T-cell (primary cell): ENCODE data around the gene RAB27B. TPM values are rescaled to one million over a fixed set of nuclear protein-coding genes. Genes with fewer than 3 reads are reported as not detected.
A peak's percentile ranks its signal among the peaks of the same experiment; 100 is the strongest.

ENCODE experiments used
- ATAC-seq, 4 experiments: fragments of 200-7000 bp in 3 of 4; fragments of 150-1000 bp in 1 of 4; cut with Tn5 transposase; replicated peaks in 1 of 4; 1 replicate in 3 of 4; 2 replicates in 1 of 4; pipeline ENCODE4 v1.10.0; 2021; ENCODE audit warnings: moderate library complexity in 3 of 4, mild to moderate bottlenecking in 2 of 4, moderate number of reproducible peaks in 1 of 4
- CTCF ChIA-PET, 2 donors: fragments of 300-600 bp; sonication (Branson Sonifier 250); formaldehyde crosslinking; loops; one replicate each; lab custom pipeline; 2022; ENCODE audit warnings: antibody characterized with exemption in 2 of 2; lab: Charles Lee
- POLR2A ChIA-PET, 2 donors: fragments of 300-600 bp; sonication (Branson Sonifier 250); formaldehyde crosslinking; loops; one replicate each; lab custom pipeline; 2022; ENCODE audit warnings: antibody characterized with exemption in 2 of 2; lab: Charles Lee
- DNase-seq, 35 experiments: peaks; one replicate each; pipeline versions ENCODE4 v3.0.0 to v3.0.0-alpha.2; 2013 to 2023
- H3K27ac ChIP-seq: one replicate; pipeline ENCODE4 v1.5.1; 2013; ENCODE audit warnings: low read length
- H3K27me3 ChIP-seq, 2 experiments: replicated peaks in 1 of 2; 1 replicate in 1 of 2; 2 replicates in 1 of 2; pipeline versions ENCODE4 v1.6.1 to v1.7.0; 2013; ENCODE audit warnings: low read length in 1 of 2, mixed read lengths in 1 of 2; ENCODE audit not compliant: control insufficient read depth in 2 of 2, insufficient read depth in 2 of 2; ENCODE audit errors: extremely low read depth in 1 of 2
- H3K36me3 ChIP-seq, 2 donors: 1 replicate in 1 of 2; 2 replicates in 1 of 2; pipeline versions ENCODE4 v1.6.1 to v1.7.0; 2013; ENCODE audit warnings: low read length in 1 of 2; ENCODE audit not compliant: control insufficient read depth in 2 of 2, insufficient read depth in 1 of 2; ENCODE audit errors: extremely low read depth in 1 of 2
- H3K4me1 ChIP-seq, 2 experiments: 1 replicate in 1 of 2; 2 replicates in 1 of 2; pipeline versions ENCODE4 v1.6.1 to v1.7.0; 2013; ENCODE audit warnings: low read length in 2 of 2, mixed read lengths in 1 of 2; ENCODE audit not compliant: insufficient read depth in 2 of 2, control insufficient read depth in 1 of 2; ENCODE audit errors: extremely low read depth in 1 of 2
- H3K4me3 ChIP-seq, 2 donors: 1 replicate in 1 of 2; 2 replicates in 1 of 2; pipeline versions ENCODE4 v1.5.1 to v1.7.0; 2013; ENCODE audit warnings: mild to moderate bottlenecking in 2 of 2, low read length in 1 of 2, moderate library complexity in 1 of 2; ENCODE audit not compliant: control insufficient read depth in 1 of 2; ENCODE audit errors: extremely low read depth in 1 of 2
- H3K9me3 ChIP-seq: 2 replicates; pipeline ENCODE4 v1.7.0; 2013
- H3K27ac Mint-ChIP-seq, 2 donors: one replicate each; pipeline ENCODE4 v1.8.0; 2020 to 2021; ENCODE audit warnings: mild to moderate bottlenecking in 2 of 2, mixed read lengths in 2 of 2
- H3K27me3 Mint-ChIP-seq, 2 donors: one replicate each; pipeline ENCODE4 v1.8.0; 2021 to 2022; ENCODE audit warnings: mixed read lengths in 2 of 2
- H3K36me3 Mint-ChIP-seq: one replicate; pipeline ENCODE4 v1.8.0; 2021; ENCODE audit warnings: mixed read lengths
- H3K4me1 Mint-ChIP-seq, 3 donors: one replicate each; pipeline ENCODE4 v1.8.0; 2020 to 2022; ENCODE audit warnings: mixed read lengths in 3 of 3, mild to moderate bottlenecking in 1 of 3
- H3K4me3 Mint-ChIP-seq, 3 donors: one replicate each; pipeline ENCODE4 v1.8.0; 2020 to 2022; ENCODE audit warnings: mild to moderate bottlenecking in 3 of 3, mixed read lengths in 3 of 3, moderate library complexity in 3 of 3
- H3K9me3 Mint-ChIP-seq, 3 donors: one replicate each; pipeline ENCODE4 v1.8.0; 2020 to 2022; ENCODE audit warnings: mixed read lengths in 3 of 3
- WGBS: methylation state at CpG from one replicate; pipeline ENCODE4 v1.1.5; 2013; ENCODE audit warnings: missing lambda C conversion rate; ENCODE audit not compliant: insufficient coverage; 5-methylcytosine and 5-hydroxymethylcytosine counted together
- total RNA-seq, 35 experiments: library from RNA in 6 of 35; stranded (reverse) in 6 of 35; fragments of 120-200 nt in 1 of 35; gene quantifications; one replicate each; pipeline versions ENCODE4 v1.2.1 to v1.2.4 and lab custom pipeline; 2013 to 2026

The RAB27B gene
- total RNA-seq: 1 to 10 TPM; 2.6 to 4.3 (median 3.0) TPM
- total RNA-seq (2013): 3.5 TPM
- 0.34 to 11.2 (median 4.7) reads per million in 29 experiments for total RNA-seq (lab: John Stamatoyannopoulos, UW)

GRCh38 chr18:54828281-54828881 is at the start of gene RAB27B:
RAB27B (plus strand) TSS chr18:54828477; CDS start chr18:54877586, 49,109 bp downstream.
- Histone ChIP-seq H3K27me3 (peaks cover 0 to 9% of the 10 kb centered on the region in 2 experiments), H3K36me3 (no peaks in the 10 kb centered on the region), H3K27ac (peak within 1 kb of the TSS; percentile 43), H3K9me3 (no peaks in the 10 kb centered on the region), H3K4me3 (peak within 1 kb of the TSS; percentile 73 to 98), H3K4me1 (peaks cover 6 to 12% of the 10 kb centered on the region in 2 experiments)
- Mint-ChIP-seq H3K27ac (peak within 1 kb of the TSS; percentile 80 to 85), H3K4me3 (peak within 1 kb of the TSS; percentile 87 to 90 (median 87)), H3K36me3 (peaks cover 3% of the 10 kb centered on the region), H3K4me1 (peaks cover 20 to 24% (median 22%) of the 10 kb centered on the region in 3 donors), H3K9me3 (peaks cover 0 to 8% (median 3%) of the 10 kb centered on the region in 3 donors), H3K27me3 (peaks cover 0 to 3% of the 10 kb centered on the region in 2 donors)
- DNase-seq (peak; percentile 39 to 74 (median 61)), ATAC-seq (peak; percentile 96 to 98 (median 96))
- ChIA-PET POLR2A (no interaction called here), CTCF (no interaction called here)
- under 1% methylated on average over 26 of the region's 35 CpGs for WGBS

GRCh38 chr18:54780285-54780861 is 47.9 kb upstream of the RAB27B start:
- no peak for ATAC-seq
- peaks cover 0 to 5% (median 0%) of the 10 kb centered on the region in 3 donors for H3K9me3 Mint-ChIP-seq
- no peak overlapping the region for H3K27ac Mint-ChIP-seq
- no peaks in the 10 kb centered on the region for H3K4me1 ChIP-seq
- POLR2A ChIA-PET: no interaction called here
- no peak overlapping the region for H3K27ac ChIP-seq
- no peaks in the 10 kb centered on the region for H3K36me3 Mint-ChIP-seq
- H3K4me1 Mint-ChIP-seq: no peaks in the 10 kb centered on the region
- 90% methylated on average over 6 of the region's 11 CpGs for WGBS
- CTCF ChIA-PET: no interaction called here
- H3K27me3 ChIP-seq: no peaks in the 10 kb centered on the region
- no peak overlapping the region for H3K4me3 ChIP-seq
- DNase-seq: no peak
- H3K9me3 ChIP-seq: no peaks in the 10 kb centered on the region
- H3K4me3 Mint-ChIP-seq: no peak overlapping the region
- no peaks in the 10 kb centered on the region for H3K36me3 ChIP-seq
- peaks cover 0 to 7% of the 10 kb centered on the region in 2 donors for H3K27me3 Mint-ChIP-seq

- no peaks in the 10 kb centered on the region for H3K4me1 Mint-ChIP-seq
- ATAC-seq (no peak), DNase-seq (no peak)
- Histone ChIP-seq H3K36me3 (no peaks in the 10 kb centered on the region), H3K27ac (no peak overlapping the region), H3K27me3 (no peaks in the 10 kb centered on the region), H3K9me3 (no peaks in the 10 kb centered on the region), H3K4me3 (no peak overlapping the region), H3K4me1 (no peaks in the 10 kb centered on the region)
- H3K27ac Mint-ChIP-seq: no peak overlapping the region
- H3K9me3 Mint-ChIP-seq: peaks cover 0 to 5% (median 0%) of the 10 kb centered on the region in 3 donors
- ChIA-PET CTCF (interaction anchor here in 1 of 2 donors (0.6 kb wide), 1 partner anchor 22 kb away, joined by 3 read pairs; no protein-coding TSS in a partner anchor), POLR2A (no interaction called here)
- no peaks in the 10 kb centered on the region for H3K36me3 Mint-ChIP-seq
- peaks cover 0 to 7% of the 10 kb centered on the region in 2 donors for H3K27me3 Mint-ChIP-seq
- WGBS: 86% methylated on average over 1 of the region's 2 CpGs
- H3K4me3 Mint-ChIP-seq: no peak overlapping the region
Observed at GRCh38 chr18:54780970-54781369, 47.3 kb upstream of the RAB27B start.

- no peaks in the 10 kb centered on the region for H3K4me1 ChIP-seq
- no peak overlapping the region for H3K4me3 Mint-ChIP-seq
- ATAC-seq (no peak), DNase-seq (no peak)
- 100% methylated on average over 1 of the region's 1 CpG for WGBS
- POLR2A ChIA-PET: no interaction called here
- H3K9me3 Mint-ChIP-seq: peaks cover 0 to 5% (median 0%) of the 10 kb centered on the region in 3 donors
- H3K27ac ChIP-seq: no peak overlapping the region
- CTCF ChIA-PET: interaction anchor here in 1 of 2 donors (0.6 kb wide), 1 partner anchor 153 kb away, joined by 4 read pairs; no protein-coding TSS in a partner anchor
- no peaks in the 10 kb centered on the region for H3K36me3 ChIP-seq
- H3K36me3 Mint-ChIP-seq: no peaks in the 10 kb centered on the region
- H3K27ac Mint-ChIP-seq: no peak overlapping the region
- H3K9me3 ChIP-seq: no peaks in the 10 kb centered on the region
- H3K27me3 ChIP-seq: no peaks in the 10 kb centered on the region
- no peaks in the 10 kb centered on the region for H3K4me1 Mint-ChIP-seq
- no peak overlapping the region for H3K4me3 ChIP-seq
- peaks cover 0 to 7% of the 10 kb centered on the region in 2 donors for H3K27me3 Mint-ChIP-seq
Observed at GRCh38 chr18:54783139-54783538, 45.1 kb upstream of the RAB27B start.

GRCh38 chr18:54786206-54786605 is 42.1 kb upstream of the RAB27B start:
- Histone ChIP-seq H3K4me1 (no peaks in the 10 kb centered on the region), H3K27ac (no peak overlapping the region), H3K9me3 (no peaks in the 10 kb centered on the region), H3K36me3 (no peaks in the 10 kb centered on the region), H3K27me3 (no peaks in the 10 kb centered on the region), H3K4me3 (no peak overlapping the region)
- no peaks in the 10 kb centered on the region for H3K36me3 Mint-ChIP-seq
- H3K4me1 Mint-ChIP-seq: no peaks in the 10 kb centered on the region
- H3K9me3 Mint-ChIP-seq: peaks cover 0 to 5% (median 0%) of the 10 kb centered on the region in 3 donors
- H3K4me3 Mint-ChIP-seq: no peak overlapping the region
- DNase-seq: no peak
- WGBS: 80% methylated on average over 1 of the region's 1 CpG
- CTCF ChIA-PET: no interaction called here
- H3K27me3 Mint-ChIP-seq: peaks cover 1 to 3% of the 10 kb centered on the region in 2 donors
- POLR2A ChIA-PET: no interaction called here
- no peak for ATAC-seq
- no peak overlapping the region for H3K27ac Mint-ChIP-seq

- Histone ChIP-seq H3K27me3 (no peaks in the 10 kb centered on the region), H3K9me3 (no peaks in the 10 kb centered on the region), H3K36me3 (no peaks in the 10 kb centered on the region), H3K4me3 (no peak overlapping the region), H3K27ac (no peak overlapping the region), H3K4me1 (no peaks in the 10 kb centered on the region)
- Mint-ChIP-seq H3K4me3 (no peak overlapping the region), H3K36me3 (no peaks in the 10 kb centered on the region), H3K27ac (no peak overlapping the region), H3K27me3 (peaks cover 1 to 3% of the 10 kb centered on the region in 2 donors), H3K4me1 (no peaks in the 10 kb centered on the region), H3K9me3 (peaks cover 0 to 5% (median 0%) of the 10 kb centered on the region in 3 donors)
- POLR2A ChIA-PET: no interaction called here
- WGBS: 69% methylated on average over 2 of the region's 5 CpGs
- ATAC-seq (no peak), DNase-seq (no peak)
- CTCF ChIA-PET: no interaction called here
Observed at GRCh38 chr18:54787121-54787520, 41.2 kb upstream of the RAB27B start.
